GM10266 (cell line): Measurements from ENCODE around the gene TRMT1L.

ENCODE experiments used
- DNase-seq: peaks from one replicate; pipeline ENCODE4 v3.0.0; 2012; ENCODE audit errors: extremely low spot score
- TF ChIP-seq, protein P1 (sequence below): IDR thresholded peaks from 2 replicates; pipeline ENCODE4 v1.5.1; 2012; ENCODE audit warnings: mild to moderate bottlenecking, low read depth; ENCODE audit not compliant: control insufficient read depth, insufficient read depth; ENCODE audit errors: missing control alignments

The TRMT1L gene

GRCh38 chr1:185152187-185152767 is 4.5 kb downstream of the TRMT1L start:
- DNase-seq = no peak
- TF ChIP-seq, protein P1, sequence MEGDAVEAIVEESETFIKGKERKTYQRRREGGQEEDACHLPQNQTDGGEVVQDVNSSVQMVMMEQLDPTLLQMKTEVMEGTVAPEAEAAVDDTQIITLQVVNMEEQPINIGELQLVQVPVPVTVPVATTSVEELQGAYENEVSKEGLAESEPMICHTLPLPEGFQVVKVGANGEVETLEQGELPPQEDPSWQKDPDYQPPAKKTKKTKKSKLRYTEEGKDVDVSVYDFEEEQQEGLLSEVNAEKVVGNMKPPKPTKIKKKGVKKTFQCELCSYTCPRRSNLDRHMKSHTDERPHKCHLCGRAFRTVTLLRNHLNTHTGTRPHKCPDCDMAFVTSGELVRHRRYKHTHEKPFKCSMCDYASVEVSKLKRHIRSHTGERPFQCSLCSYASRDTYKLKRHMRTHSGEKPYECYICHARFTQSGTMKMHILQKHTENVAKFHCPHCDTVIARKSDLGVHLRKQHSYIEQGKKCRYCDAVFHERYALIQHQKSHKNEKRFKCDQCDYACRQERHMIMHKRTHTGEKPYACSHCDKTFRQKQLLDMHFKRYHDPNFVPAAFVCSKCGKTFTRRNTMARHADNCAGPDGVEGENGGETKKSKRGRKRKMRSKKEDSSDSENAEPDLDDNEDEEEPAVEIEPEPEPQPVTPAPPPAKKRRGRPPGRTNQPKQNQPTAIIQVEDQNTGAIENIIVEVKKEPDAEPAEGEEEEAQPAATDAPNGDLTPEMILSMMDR = no peak

GRCh38 chr1:185151215-185151614 is 5.5 kb downstream of the TRMT1L start:
- DNase-seq = no peak

DNA sequence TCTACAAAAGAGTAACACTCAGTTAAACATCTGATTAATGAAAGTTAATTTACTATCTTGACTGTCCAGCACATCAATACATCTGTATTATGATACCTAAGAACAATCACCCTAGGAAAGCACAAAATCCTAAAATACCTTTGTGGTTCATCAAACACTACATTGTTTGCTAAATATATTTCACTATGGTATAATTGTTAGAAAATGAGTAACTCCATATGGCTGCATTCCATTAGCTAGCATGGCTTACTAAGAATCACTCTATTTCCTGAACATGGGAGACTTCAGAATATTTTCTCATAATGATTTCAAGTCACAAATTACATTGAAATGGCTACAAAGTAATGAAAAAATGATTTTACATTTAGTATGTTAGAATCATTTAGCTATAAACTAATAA is 12.5 kb downstream of the TRMT1L start:
- TF ChIP-seq, protein P1 = no peak

More at GRCh38 chr1:185151215-185151614, 5.5 kb downstream of the TRMT1L start:
- TF ChIP-seq, protein P1 = no peak

GRCh38 chr1:185139246-185139645 is 17.5 kb downstream of the TRMT1L start:
- TF ChIP-seq, protein P1 = no peak
- no peak for DNase-seq

More for the DNA sequence above, 12.5 kb downstream of the TRMT1L start:
- no peak for DNase-seq

- TF ChIP-seq, protein P1 = no peak
- DNase-seq = no peak
Measured at GRCh38 chr1:185137896-185138545, 18.7 kb downstream of the TRMT1L start.

GRCh38 chr1:185132534-185132933 is 24.2 kb downstream of the TRMT1L start:
- DNase-seq = no peak
- TF ChIP-seq, protein P1 = no peak

DNA sequence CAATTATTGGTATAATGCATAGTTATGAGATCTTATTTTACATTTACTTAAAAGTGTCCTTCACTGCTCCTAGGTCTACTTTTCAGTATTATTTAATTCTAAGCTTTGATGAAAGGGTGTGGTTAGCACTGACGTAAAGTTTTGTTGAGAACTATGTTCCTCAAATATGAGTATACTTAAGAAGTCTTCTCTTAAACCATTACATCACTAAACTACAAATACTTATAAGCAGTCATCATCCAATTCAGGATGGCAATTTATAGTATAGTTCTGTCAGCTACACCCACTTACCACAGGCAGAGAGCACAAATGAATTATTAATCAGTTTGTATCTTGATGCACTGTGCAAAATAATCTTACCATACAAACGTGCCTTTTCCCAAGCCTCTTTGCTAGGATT is 27.0 kb downstream of the TRMT1L start:
- no peak for DNase-seq
- TF ChIP-seq, protein P1 = no peak
